ENCODE measurements around the gene CEP131.
A peak's percentile ranks its signal among the peaks of the same experiment; 100 is the strongest.

The CEP131 gene

GRCh38 chr17:81248649-81249048 lies 25.9 kb upstream of the CEP131 start:
- POLR2A ChIA-PET (ENCODE audit: low non-redundant PET) = no interaction called here

GRCh38 chr17:81247339-81247990 lies 24.7 kb upstream of the CEP131 start:
- CTCF ChIA-PET = no interaction called here
- POLR2A ChIA-PET (ENCODE audit: low non-redundant PET) = interaction anchor here (0.7 kb wide), 1 partner anchor 186 kb away, joined by 5 read pairs; no protein-coding TSS in a partner anchor
- DNase-seq (ENCODE audit: low spot score) = no peak
- H3K27ac ChIP-seq = peak overlapping the region; percentile 92; the same call in 1 of the 2 replicates
- TF ChIP-seq CTCF (conservative IDR thresholded peaks at IDR 0.05; ENCODE audit: low read depth) = no peak

More at GRCh38 chr17:81248649-81249048, 25.9 kb upstream of the CEP131 start:
- no peak for TF ChIP-seq CTCF (conservative IDR thresholded peaks at IDR 0.05; ENCODE audit: low read depth)
- H3K27ac ChIP-seq = peak overlapping the region; percentile 17; the same call in 1 of the 2 replicates
- no peak for DNase-seq (ENCODE audit: low spot score)
- CTCF ChIA-PET = no interaction called here

- ChIA-PET POLR2A (ENCODE audit: low non-redundant PET) (no interaction called here), CTCF (no interaction called here)
- no peak for TF ChIP-seq CTCF (conservative IDR thresholded peaks at IDR 0.05; ENCODE audit: low read depth)
- no peak for DNase-seq (ENCODE audit: low spot score)
- peak overlapping the region; percentile 92 for H3K27ac ChIP-seq
Observed at GRCh38 chr17:81246679-81247338, 24.0 kb upstream of the CEP131 start.

GRCh38 chr17:81246343-81246670 lies 23.5 kb upstream of the CEP131 start:
- CTCF ChIA-PET = no interaction called here
- POLR2A ChIA-PET (ENCODE audit: low non-redundant PET) = no interaction called here

GRCh38 chr17:81245665-81246342 lies 23.0 kb upstream of the CEP131 start:
- H3K27ac ChIP-seq = peak overlapping the region; percentile 92
- no peak for DNase-seq (ENCODE audit: low spot score)
- CTCF ChIA-PET = interaction anchor here (1.1 kb wide), 1 partner anchor 239 kb away, joined by 3 read pairs; no protein-coding TSS in a partner anchor
- POLR2A ChIA-PET (ENCODE audit: low non-redundant PET) = no interaction called here
- TF ChIP-seq CTCF (conservative IDR thresholded peaks at IDR 0.05; ENCODE audit: low read depth) = no peak

More at GRCh38 chr17:81246343-81246670, 23.5 kb upstream of the CEP131 start:
- H3K27ac ChIP-seq = peak overlapping the region; percentile 92
- no peak for TF ChIP-seq CTCF (conservative IDR thresholded peaks at IDR 0.05; ENCODE audit: low read depth)
- DNase-seq (ENCODE audit: low spot score) = no peak

- H3K27ac ChIP-seq = peak overlapping the region; percentile 92
- CTCF ChIA-PET = interaction anchor here (1.1 kb wide), 1 partner anchor 240 kb away, joined by 3 read pairs; no protein-coding TSS in a partner anchor
- POLR2A ChIA-PET (ENCODE audit: low non-redundant PET) = no interaction called here
Observed at GRCh38 chr17:81245024-81245664, 22.4 kb upstream of the CEP131 start.

More at GRCh38 chr17:81245024-81245664, 22.4 kb upstream of the CEP131 start:
- DNase-seq (ENCODE audit: low spot score) = no peak
- no peak for TF ChIP-seq CTCF (conservative IDR thresholded peaks at IDR 0.05; ENCODE audit: low read depth)
